Mammary epithelial cell (primary cell): ENCODE data around the gene AGL.

Experiments
- EZH2 ChIP-seq: IDR thresholded peaks from 2 replicates; pipeline ENCODE4 v1.6.1; 2012; ENCODE audit warnings: low read length, inconsistent platforms, borderline replicate concordance
- TF ChIP-seq, protein P1 (sequence below), 2 donors: IDR thresholded peaks in 1 of 2; conservative IDR thresholded peaks in 1 of 2; 2 replicates each; pipeline ENCODE4 v1.5.1; 2011 to 2012; ENCODE audit warnings: inconsistent platforms in 2 of 2, low read length in 2 of 2, mild to moderate bottlenecking in 2 of 2, control low read depth in 1 of 2, low read depth in 1 of 2; ENCODE audit not compliant: insufficient read depth in 1 of 2; ENCODE audit errors: extremely low read depth in 1 of 2

DNA sequence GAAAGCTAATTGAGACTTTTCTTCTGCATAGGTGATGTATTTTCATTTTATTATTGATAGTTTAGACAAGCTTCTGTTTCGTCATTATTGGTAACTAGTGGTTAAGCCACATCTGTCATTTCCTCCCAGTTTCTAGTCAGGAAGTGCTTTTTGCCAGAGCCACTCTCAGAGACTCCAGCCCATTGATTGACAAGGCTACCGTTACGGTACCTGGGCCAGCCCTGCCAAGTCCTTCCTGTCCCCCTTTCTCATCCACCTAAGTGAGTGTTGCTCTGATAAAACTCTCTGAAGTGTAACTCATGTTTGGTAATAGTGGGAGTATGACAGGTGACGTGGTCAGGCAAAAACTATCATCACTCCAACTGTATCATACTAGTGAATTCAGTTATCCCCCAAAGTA lies 29.6 kb upstream of the AGL start:
- TF ChIP-seq, protein P1, sequence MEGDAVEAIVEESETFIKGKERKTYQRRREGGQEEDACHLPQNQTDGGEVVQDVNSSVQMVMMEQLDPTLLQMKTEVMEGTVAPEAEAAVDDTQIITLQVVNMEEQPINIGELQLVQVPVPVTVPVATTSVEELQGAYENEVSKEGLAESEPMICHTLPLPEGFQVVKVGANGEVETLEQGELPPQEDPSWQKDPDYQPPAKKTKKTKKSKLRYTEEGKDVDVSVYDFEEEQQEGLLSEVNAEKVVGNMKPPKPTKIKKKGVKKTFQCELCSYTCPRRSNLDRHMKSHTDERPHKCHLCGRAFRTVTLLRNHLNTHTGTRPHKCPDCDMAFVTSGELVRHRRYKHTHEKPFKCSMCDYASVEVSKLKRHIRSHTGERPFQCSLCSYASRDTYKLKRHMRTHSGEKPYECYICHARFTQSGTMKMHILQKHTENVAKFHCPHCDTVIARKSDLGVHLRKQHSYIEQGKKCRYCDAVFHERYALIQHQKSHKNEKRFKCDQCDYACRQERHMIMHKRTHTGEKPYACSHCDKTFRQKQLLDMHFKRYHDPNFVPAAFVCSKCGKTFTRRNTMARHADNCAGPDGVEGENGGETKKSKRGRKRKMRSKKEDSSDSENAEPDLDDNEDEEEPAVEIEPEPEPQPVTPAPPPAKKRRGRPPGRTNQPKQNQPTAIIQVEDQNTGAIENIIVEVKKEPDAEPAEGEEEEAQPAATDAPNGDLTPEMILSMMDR (conservative IDR thresholded peaks at IDR 0.05 in 1 of 2, IDR thresholded peaks at IDR 0.05 in 1 of 2; ENCODE audit: extremely low read depth in 1 of 2, insufficient read depth in 1 of 2, low read depth in 1 of 2, low read length in 2 of 2), result no peak
- TF ChIP-seq EZH2, result no peak
